ENCODE data around the gene SLC6A5.

DNA sequence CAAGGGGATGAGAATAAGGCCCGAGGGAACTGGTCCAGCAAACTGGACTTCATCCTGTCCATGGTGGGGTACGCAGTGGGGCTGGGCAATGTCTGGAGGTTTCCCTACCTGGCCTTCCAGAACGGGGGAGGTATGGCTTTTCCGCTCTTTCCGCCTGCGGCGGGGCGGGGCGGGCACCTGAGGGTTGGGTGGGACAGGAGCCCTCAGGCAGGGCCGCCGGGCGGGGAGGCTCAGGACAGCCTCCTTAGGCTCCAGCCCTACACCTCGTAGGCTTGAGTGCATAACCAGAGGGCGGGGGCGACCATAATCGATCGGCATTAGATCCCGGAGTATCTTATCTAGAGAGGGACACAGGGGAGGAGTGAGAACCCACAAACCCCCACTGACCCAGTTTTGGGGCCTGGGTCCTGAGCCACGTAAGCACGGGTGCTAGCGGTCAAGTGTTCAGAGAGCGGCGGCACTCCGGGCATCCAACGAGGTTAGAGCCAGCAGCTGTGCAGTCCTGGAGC lies 4.9 kb downstream of the SLC6A5 start:
- no peak for TF ChIP-seq POLR2A (IDR thresholded peaks at IDR 0.05; ENCODE audit: borderline replicate concordance, extremely low read depth, insufficient read depth, insufficient read length)
- TF ChIP-seq, protein P1, sequence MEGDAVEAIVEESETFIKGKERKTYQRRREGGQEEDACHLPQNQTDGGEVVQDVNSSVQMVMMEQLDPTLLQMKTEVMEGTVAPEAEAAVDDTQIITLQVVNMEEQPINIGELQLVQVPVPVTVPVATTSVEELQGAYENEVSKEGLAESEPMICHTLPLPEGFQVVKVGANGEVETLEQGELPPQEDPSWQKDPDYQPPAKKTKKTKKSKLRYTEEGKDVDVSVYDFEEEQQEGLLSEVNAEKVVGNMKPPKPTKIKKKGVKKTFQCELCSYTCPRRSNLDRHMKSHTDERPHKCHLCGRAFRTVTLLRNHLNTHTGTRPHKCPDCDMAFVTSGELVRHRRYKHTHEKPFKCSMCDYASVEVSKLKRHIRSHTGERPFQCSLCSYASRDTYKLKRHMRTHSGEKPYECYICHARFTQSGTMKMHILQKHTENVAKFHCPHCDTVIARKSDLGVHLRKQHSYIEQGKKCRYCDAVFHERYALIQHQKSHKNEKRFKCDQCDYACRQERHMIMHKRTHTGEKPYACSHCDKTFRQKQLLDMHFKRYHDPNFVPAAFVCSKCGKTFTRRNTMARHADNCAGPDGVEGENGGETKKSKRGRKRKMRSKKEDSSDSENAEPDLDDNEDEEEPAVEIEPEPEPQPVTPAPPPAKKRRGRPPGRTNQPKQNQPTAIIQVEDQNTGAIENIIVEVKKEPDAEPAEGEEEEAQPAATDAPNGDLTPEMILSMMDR (IDR thresholded peaks at IDR 0.05 in 2 of 3, conservative IDR thresholded peaks at IDR 0.05 in 1 of 3; ENCODE audit: borderline replicate concordance in 1 of 3, insufficient read depth in 1 of 3, low read depth in 2 of 3, low read length in 2 of 3): no peak
- TF ChIP-seq EZH2phosphoT487 (IDR thresholded peaks at IDR 0.05; ENCODE audit: borderline replicate concordance): no peak
- no peak for TF ChIP-seq SIN3A (IDR thresholded peaks at IDR 0.05; ENCODE audit: low read depth)
- no peak for TF ChIP-seq YY1 (IDR thresholded peaks at IDR 0.05; ENCODE audit: extremely low read depth, insufficient replicate concordance, low read depth, low read length)
- TF ChIP-seq EGR1 (IDR thresholded peaks at IDR 0.05; ENCODE audit: low read depth): no peak
- no peak for TF ChIP-seq POLR2AphosphoS5 (IDR thresholded peaks at IDR 0.05; ENCODE audit: low read depth, low read length)
- no peak for TF ChIP-seq FOSL1 (IDR thresholded peaks at IDR 0.05; ENCODE audit: low read depth)
- TF ChIP-seq TCF7L2 (IDR thresholded peaks at IDR 0.05; ENCODE audit: borderline replicate concordance, extremely low read depth, insufficient read depth, insufficient read length): no peak
- no peak for TF ChIP-seq EZH2 (IDR thresholded peaks at IDR 0.05)

All from HCT116 (cell line).